SK-N-SH (cell line): Measurements from ENCODE around the gene MLLT1. TPM values are rescaled to one million over a fixed set of nuclear protein-coding genes. Genes with fewer than 3 reads are reported as not detected.
A peak's percentile ranks its signal among the peaks of the same experiment; 100 is the strongest.

Source experiments
- CTCF ChIA-PET: fragments of 300-600, 350-600 bp; formaldehyde crosslinking; extraction: SDS; loops from one replicate; lab custom pipeline; 2021; lab: Yijun Ruan, JAX
- POLR2A ChIA-PET: fragments of 350-600 bp; sonication (Branson Sonifier 250); formaldehyde crosslinking; extraction: SDS; loops from one replicate; lab custom pipeline; 2020; ENCODE audit warnings: antibody characterized with exemption, inconsistent platforms; lab: Yijun Ruan, JAX
- DNase-seq: peaks from one replicate; pipeline ENCODE4 v3.0.0; 2012
- H2AFZ ChIP-seq: fragments of 200-600 bp; sonication (generic); 2 replicates; pipeline ENCODE4 v1.8.1; 2016; ENCODE audit warnings: antibody characterized with exemption, mild to moderate bottlenecking, low read depth
- H3F3A ChIP-seq: fragments of 200-600 bp; sonication (generic); replicated peaks from 2 replicates; pipeline ENCODE3; 2016; ENCODE audit warnings: antibody characterized with exemption, mild to moderate bottlenecking; ENCODE audit not compliant: insufficient read depth
- H3K27ac ChIP-seq, 2 experiments: fragments of 200-500 bp in 1 of 2; fragments of 200-600 bp in 1 of 2; sonication (Bioruptor generic) in 1 of 2; sonication (generic), shearing (Covaris generic) in 1 of 2; 2 replicates each; pipeline versions ENCODE4 v1.5.1 to v1.6.1; 2014 to 2016; ENCODE audit warnings: low read depth in 2 of 2, inconsistent platforms in 1 of 2, low read length in 1 of 2, mild to moderate bottlenecking in 1 of 2, mixed read lengths in 1 of 2
- H3K27me3 ChIP-seq: fragments of 200-600 bp; sonication (generic), shearing (Covaris generic); 2 replicates; pipeline ENCODE4 v1.6.1; 2016; ENCODE audit warnings: mixed run types; ENCODE audit not compliant: insufficient read depth
- H3K36me3 ChIP-seq, 2 experiments: fragments of 200-500 bp in 1 of 2; fragments of 200-600 bp in 1 of 2; sonication (Bioruptor generic) in 1 of 2; sonication (generic) in 1 of 2; replicated peaks in 1 of 2; 2 replicates each; pipeline versions ENCODE3 to v1.5.1; 2014 to 2016; ENCODE audit warnings: low read length in 1 of 2, mild to moderate bottlenecking in 1 of 2; ENCODE audit not compliant: insufficient read depth in 2 of 2, control insufficient read depth in 1 of 2
- H3K4me1 ChIP-seq, 2 experiments: fragments of 200-500 bp in 1 of 2; fragments of 200-600 bp in 1 of 2; sonication (Bioruptor generic) in 1 of 2; sonication (generic), shearing (Covaris generic) in 1 of 2; 2 replicates each; pipeline versions ENCODE4 v1.5.1 to v1.6.1; 2014 to 2016; ENCODE audit warnings: low read depth in 1 of 2, low read length in 1 of 2, mixed run types in 1 of 2; ENCODE audit not compliant: insufficient read depth in 2 of 2, control insufficient read depth in 1 of 2
- H3K4me2 ChIP-seq: fragments of 200-600 bp; sonication (generic), shearing (Covaris generic); 2 replicates; pipeline ENCODE4 v1.6.1; 2017; ENCODE audit warnings: mixed run types
- H3K4me3 ChIP-seq, 2 experiments: fragments of 200-500 bp in 1 of 2; fragments of 200-600 bp in 1 of 2; sonication (Bioruptor generic) in 1 of 2; sonication (generic), shearing (Covaris generic) in 1 of 2; 2 replicates each; pipeline versions ENCODE4 v1.5.1 to v1.8.1; 2014 to 2016; ENCODE audit warnings: low read depth in 2 of 2, inconsistent platforms in 1 of 2, low read length in 1 of 2, mild to moderate bottlenecking in 1 of 2, mixed read lengths in 1 of 2, moderate library complexity in 1 of 2
- H3K79me2 ChIP-seq: fragments of 200-600 bp; sonication (generic); 2 replicates; pipeline ENCODE4 v1.8.1; 2017; ENCODE audit warnings: mild to moderate bottlenecking; ENCODE audit not compliant: insufficient read depth
- H3K9ac ChIP-seq: fragments of 200-600 bp; sonication (generic); 2 replicates; pipeline ENCODE4 v1.6.1; 2017; ENCODE audit warnings: mixed run types
- H3K9me2 ChIP-seq: fragments of 200-600 bp; sonication (generic); 2 replicates; pipeline ENCODE4 v1.6.1; 2017; ENCODE audit warnings: mixed run types
- H3K9me3 ChIP-seq: fragments of 200-600 bp; sonication (generic); 2 replicates; pipeline ENCODE4 v1.6.1; 2017; ENCODE audit warnings: mixed run types, mild to moderate bottlenecking, moderate library complexity
- H4K20me1 ChIP-seq: fragments of 200-600 bp; sonication (generic); 2 replicates; pipeline ENCODE4 v1.6.1; 2017; ENCODE audit warnings: mild to moderate bottlenecking, mixed run types; ENCODE audit not compliant: insufficient read depth
- EP300 ChIP-seq, 2 experiments: IDR thresholded peaks; 2 replicates each; pipeline versions ENCODE4 v1.4.0 to v1.6.1; 2012; ENCODE audit warnings: borderline replicate concordance in 1 of 2, low read depth in 1 of 2, low read length in 1 of 2
- FOSL2 ChIP-seq: IDR thresholded peaks from 2 replicates; pipeline ENCODE4 v1.4.0; 2012; ENCODE audit warnings: low read depth, mild to moderate bottlenecking, moderate library complexity, borderline replicate concordance
- FOXM1 ChIP-seq: IDR thresholded peaks from 2 replicates; pipeline ENCODE4 v1.4.0; 2012; ENCODE audit warnings: low read depth, mild to moderate bottlenecking
- GABPA ChIP-seq: IDR thresholded peaks from 2 replicates; pipeline ENCODE4 v1.4.0; 2012; ENCODE audit warnings: low read depth, mild to moderate bottlenecking
- JUND ChIP-seq: IDR thresholded peaks from 2 replicates; pipeline ENCODE4 v1.4.0; 2012
- MAX ChIP-seq: IDR thresholded peaks from 2 replicates; pipeline ENCODE4 v1.4.0; 2012; ENCODE audit warnings: low read depth
- MEF2A ChIP-seq: IDR thresholded peaks from 2 replicates; pipeline ENCODE4 v1.4.0; 2012; ENCODE audit warnings: low read depth, borderline replicate concordance
- MXI1 ChIP-seq: IDR thresholded peaks from 2 replicates; pipeline ENCODE4 v1.6.1; 2012; ENCODE audit warnings: mild to moderate bottlenecking, low read depth, low read length, improper control_type of control experiment
- PBX3 ChIP-seq: IDR thresholded peaks from 2 replicates; pipeline ENCODE4; 2012
- REST ChIP-seq: IDR thresholded peaks from 2 replicates; pipeline ENCODE4 v1.6.1; 2012; ENCODE audit warnings: mild to moderate bottlenecking, low read depth, low read length, moderate library complexity
- RFX5 ChIP-seq: IDR thresholded peaks from 2 replicates; pipeline ENCODE4 v1.6.1; 2012; ENCODE audit warnings: mild to moderate bottlenecking, improper control_type of control experiment, low read length
- RXRA ChIP-seq: IDR thresholded peaks from 2 replicates; pipeline ENCODE4 v1.4.0; 2012; ENCODE audit warnings: low read depth, mild to moderate bottlenecking, borderline replicate concordance
- TAF1 ChIP-seq: IDR thresholded peaks from 2 replicates; pipeline ENCODE4 v1.6.1; 2012; ENCODE audit warnings: low read depth, mild to moderate bottlenecking, low read length, moderate library complexity, borderline replicate concordance
- USF1 ChIP-seq: IDR thresholded peaks from 2 replicates; pipeline ENCODE4 v1.4.0; 2012; ENCODE audit warnings: low read depth, borderline replicate concordance
- WGBS: methylation state at CpG from one replicate; pipeline ENCODE4 v1.1.6; 2017; ENCODE audit warnings: low lambda C conversion rate; 5-methylcytosine and 5-hydroxymethylcytosine counted together
- polyA plus RNA-seq, 3 experiments: library from polyadenylated mRNA; depleted of rRNA; stranded (reverse); fragments of >200 nt; gene quantifications; 2 replicates each; pipeline ENCODE4 v1.2.3, GENCODE V29; 2012

The MLLT1 gene
- polyA plus RNA-seq, 1 of the 3 experiments (the other 2 are of a cell fraction), result 19.0 TPM

- Histone ChIP-seq H3K27me3 (no peaks in the 10 kb centered on the region), H3K4me2 (no peak overlapping the region), H3K4me1 (peaks cover 0 to 25% of the 10 kb centered on the region in 2 experiments; a peak in 1 of 4 replicates), H3F3A (no peaks in the 10 kb centered on the region), H3K9ac (no peak overlapping the region), H4K20me1 (peaks cover 4% of the 10 kb centered on the region; the same call in 1 of the 2 replicates), H2AFZ (no peak overlapping the region), H3K4me3 (no peak overlapping the region), H3K36me3 (peaks cover 0 to 28% of the 10 kb centered on the region in 2 experiments), H3K9me3 (no peaks in the 10 kb centered on the region), H3K79me2 (no peaks in the 10 kb centered on the region), H3K27ac (no peak overlapping the region), H3K9me2 (no peaks in the 10 kb centered on the region)
- DNase-seq, result peak; percentile 22
- WGBS, result 95% methylated on average over 11 of the region's 32 CpGs
- TF ChIP-seq JUND (no peak), REST (no peak), GABPA (no peak), MEF2A (no peak), TAF1 (no peak), FOSL2 (no peak), PBX3 (no peak), EP300 (IDR thresholded peaks at IDR 0.05; ENCODE audit: borderline replicate concordance in 1 of 2, low read depth in 1 of 2, low read length in 1 of 2) (no peak), FOXM1 (no peak), RXRA (no peak), MXI1 (no peak), MAX (no peak), RFX5 (no peak), USF1 (no peak)
- ChIA-PET POLR2A (no interaction called here), CTCF (interaction anchor here (1.1 to 1.2 kb wide), 2 partner anchors 47 to 57 kb away, joined by 3 read pairs; no protein-coding TSS in a partner anchor)
These were observed 65.8 kb downstream of the MLLT1 start for GRCh38 chr19:6213696-6214641.
